Thoracic aorta (tissue), 2 donors: ENCODE results near the gene METTL17. TPM values are rescaled to one million over a fixed set of nuclear protein-coding genes. Genes with fewer than 3 reads are reported as not detected.

Experiments used
- ATAC-seq: fragments of 150-250 bp; one replicate; pipeline ENCODE4 v1.8.0; 2017; ENCODE audit warnings: low read depth; ENCODE audit not compliant: insufficient number of reproducible peaks, low FRiP score
- DNase-seq: peaks from one replicate; pipeline ENCODE4 v3.0.0-alpha.2; 2020; ENCODE audit warnings: low spot score
- H3K27ac ChIP-seq, 2 donors: fragments of 200-600 bp; sonication (generic); 1 replicate in 1 of 2; 2 replicates in 1 of 2; pipeline ENCODE4 v1.5.1; 2016; ENCODE audit warnings: mild to moderate bottlenecking in 2 of 2, moderate library complexity in 2 of 2
- H3K27me3 ChIP-seq: fragments of 200-600 bp; sonication (generic); replicated peaks from 2 replicates; pipeline ENCODE4 v1.6.0; 2016; ENCODE audit warnings: mild to moderate bottlenecking; ENCODE audit not compliant: insufficient read depth
- H3K36me3 ChIP-seq: fragments of 200-600 bp; sonication (generic); one replicate; pipeline ENCODE4 v1.5.1; 2016
- H3K4me1 ChIP-seq, 2 donors: fragments of 200-600 bp; sonication (generic); 1 replicate in 1 of 2; 2 replicates in 1 of 2; pipeline versions ENCODE4 v1.5.1 to v1.6.0; 2016; ENCODE audit warnings: low read depth in 2 of 2, mild to moderate bottlenecking in 1 of 2; ENCODE audit not compliant: control insufficient read depth in 1 of 2
- H3K4me3 ChIP-seq: fragments of 200-600 bp; sonication (generic); 2 replicates; pipeline ENCODE4 v1.5.1; 2016; ENCODE audit warnings: mild to moderate bottlenecking
- H3K9me3 ChIP-seq: fragments of 200-600 bp; sonication (generic); 2 replicates; pipeline ENCODE4 v1.5.1; 2016
- total RNA-seq, 2 donors: library from RNA; depleted of rRNA; stranded (reverse); fragments of >200 nt; gene quantifications; one replicate each; pipeline versions ENCODE4 v1.1.0 to v1.2.3, GENCODE V29; 2016
- TF ChIP-seq, protein P1 (sequence below): fragments of 200-600 bp; sonication (generic); IDR thresholded peaks from one replicate; pipeline ENCODE4 v1.5.1; 2019; ENCODE audit warnings: antibody characterized with exemption

Gene METTL17
- total RNA-seq, 2 donors from 2014 or later: 94.8 to 141 TPM

GRCh38 chr14:20986811-20987210, 3.0 kb upstream of the METTL17 start:
- DNase-seq (no peak), ATAC-seq (peak; percentile 91)
- no peaks in the 10 kb centered on the region for H3K9me3 ChIP-seq
- H3K27me3 ChIP-seq: no peaks in the 10 kb centered on the region
- H3K36me3 ChIP-seq: peaks cover 2% of the 10 kb centered on the region
- H3K27ac ChIP-seq: peak overlapping the region; percentile 56 to 88
- TF ChIP-seq, protein P1, sequence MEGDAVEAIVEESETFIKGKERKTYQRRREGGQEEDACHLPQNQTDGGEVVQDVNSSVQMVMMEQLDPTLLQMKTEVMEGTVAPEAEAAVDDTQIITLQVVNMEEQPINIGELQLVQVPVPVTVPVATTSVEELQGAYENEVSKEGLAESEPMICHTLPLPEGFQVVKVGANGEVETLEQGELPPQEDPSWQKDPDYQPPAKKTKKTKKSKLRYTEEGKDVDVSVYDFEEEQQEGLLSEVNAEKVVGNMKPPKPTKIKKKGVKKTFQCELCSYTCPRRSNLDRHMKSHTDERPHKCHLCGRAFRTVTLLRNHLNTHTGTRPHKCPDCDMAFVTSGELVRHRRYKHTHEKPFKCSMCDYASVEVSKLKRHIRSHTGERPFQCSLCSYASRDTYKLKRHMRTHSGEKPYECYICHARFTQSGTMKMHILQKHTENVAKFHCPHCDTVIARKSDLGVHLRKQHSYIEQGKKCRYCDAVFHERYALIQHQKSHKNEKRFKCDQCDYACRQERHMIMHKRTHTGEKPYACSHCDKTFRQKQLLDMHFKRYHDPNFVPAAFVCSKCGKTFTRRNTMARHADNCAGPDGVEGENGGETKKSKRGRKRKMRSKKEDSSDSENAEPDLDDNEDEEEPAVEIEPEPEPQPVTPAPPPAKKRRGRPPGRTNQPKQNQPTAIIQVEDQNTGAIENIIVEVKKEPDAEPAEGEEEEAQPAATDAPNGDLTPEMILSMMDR: no peak
- peaks cover 34 to 49% of the 10 kb centered on the region in 2 donors for H3K4me1 ChIP-seq
- H3K4me3 ChIP-seq: peak overlapping the region; percentile 28

GRCh38 chr14:20988717-20989470, 886 bp upstream of the METTL17 start:
- no peaks in the 10 kb centered on the region for H3K9me3 ChIP-seq
- TF ChIP-seq, protein P1: no peak
- DNase-seq: no peak
- no peaks in the 10 kb centered on the region for H3K27me3 ChIP-seq
- peak overlapping the region; percentile 77 to 88 for H3K27ac ChIP-seq
- H3K4me1 ChIP-seq: peaks cover 34 to 52% of the 10 kb centered on the region in 2 donors
- H3K36me3 ChIP-seq: peaks cover 16% of the 10 kb centered on the region
- H3K4me3 ChIP-seq: peak overlapping the region; percentile 88
- ATAC-seq: no peak

DNA sequence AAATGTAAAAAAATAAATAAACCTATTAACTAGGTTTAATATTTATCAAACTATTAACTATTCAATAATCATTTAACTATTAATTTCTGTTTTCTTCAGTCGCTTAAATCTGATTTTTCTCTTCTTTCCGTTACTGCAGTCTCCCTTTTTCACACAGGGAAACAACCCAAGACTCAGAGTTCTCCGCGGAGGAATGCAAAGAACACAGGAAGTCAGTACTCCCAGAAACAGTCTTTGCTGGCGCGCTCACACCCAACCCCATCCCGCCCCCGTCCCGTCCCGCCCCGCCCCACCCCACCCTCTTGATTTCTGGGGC, 351 bp upstream of the METTL17 start:
- peaks cover 34 to 52% of the 10 kb centered on the region in 2 donors for H3K4me1 ChIP-seq
- H3K27ac ChIP-seq: peak overlapping the region; percentile 77 to 88

GRCh38 chr14:20996521-20996920, 6.7 kb downstream of the METTL17 start:
- H3K27ac ChIP-seq: no peak overlapping the region
- DNase-seq (no peak), ATAC-seq (no peak)
- H3K4me1 ChIP-seq: peaks cover 2 to 11% of the 10 kb centered on the region in 2 donors
- TF ChIP-seq, protein P1: no peak
- no peak overlapping the region for H3K4me3 ChIP-seq
- H3K36me3 ChIP-seq: peaks cover 41% of the 10 kb centered on the region
- H3K9me3 ChIP-seq: no peaks in the 10 kb centered on the region
- H3K27me3 ChIP-seq: no peaks in the 10 kb centered on the region

More for the DNA sequence above, 351 bp upstream of the METTL17 start:
- no peaks in the 10 kb centered on the region for H3K27me3 ChIP-seq
- TF ChIP-seq, protein P1: no peak
- peak overlapping the region; percentile 88 for H3K4me3 ChIP-seq
- DNase-seq (no peak), ATAC-seq (no peak)
- H3K9me3 ChIP-seq: no peaks in the 10 kb centered on the region
- H3K36me3 ChIP-seq: peaks cover 19% of the 10 kb centered on the region

GRCh38 chr14:20997115-20997514, 7.3 kb downstream of the METTL17 start:
- Histone ChIP-seq H3K27ac (no peak overlapping the region), H3K4me1 (peaks cover 0 to 6% of the 10 kb centered on the region in 2 donors), H3K4me3 (no peak overlapping the region), H3K9me3 (no peaks in the 10 kb centered on the region), H3K27me3 (no peaks in the 10 kb centered on the region), H3K36me3 (peaks cover 36% of the 10 kb centered on the region)
- TF ChIP-seq, protein P1: no peak
- ATAC-seq (no peak), DNase-seq (no peak)
